Glutamatergic neuron (in vitro differentiated cells): ENCODE measurements around the gene ENPP7. TPM values are rescaled to one million over a fixed set of nuclear protein-coding genes. Genes with fewer than 3 reads are reported as not detected.

Experiments used
- DNase-seq: peaks from one replicate; pipeline ENCODE4 v3.0.0; 2022
- H3K27ac Mint-ChIP-seq: one replicate; pipeline ENCODE4 v1.8.0; 2020; ENCODE audit warnings: mild to moderate bottlenecking, mixed read lengths, inconsistent platforms; ENCODE audit not compliant: unreplicated experiment
- H3K27me3 Mint-ChIP-seq: one replicate; pipeline ENCODE4 v1.8.0; 2020; ENCODE audit warnings: mild to moderate bottlenecking, moderate library complexity, mixed read lengths, inconsistent platforms; ENCODE audit not compliant: unreplicated experiment
- H3K36me3 Mint-ChIP-seq: one replicate; pipeline ENCODE4 v1.8.0; 2020; ENCODE audit warnings: mild to moderate bottlenecking, mixed read lengths, inconsistent platforms; ENCODE audit not compliant: unreplicated experiment
- H3K4me1 Mint-ChIP-seq: one replicate; pipeline ENCODE4 v1.8.0; 2020; ENCODE audit warnings: mild to moderate bottlenecking, low read depth, mixed read lengths, inconsistent platforms; ENCODE audit not compliant: unreplicated experiment
- H3K4me3 Mint-ChIP-seq: one replicate; pipeline ENCODE4 v1.8.0; 2020; ENCODE audit warnings: mild to moderate bottlenecking, mixed read lengths, inconsistent platforms; ENCODE audit not compliant: unreplicated experiment
- H3K9me3 Mint-ChIP-seq: one replicate; pipeline ENCODE4 v1.8.0; 2020; ENCODE audit warnings: mild to moderate bottlenecking, moderate library complexity, mixed read lengths, inconsistent platforms; ENCODE audit not compliant: unreplicated experiment
- total RNA-seq: library from RNA; stranded (reverse); fragmentation: NEBNext Ultra II Directional; extraction: Animal tissue kit (Norgen Biotek cat#: 25700); gene quantifications from one replicate; pipeline ENCODE4 v1.2.1, GENCODE V29; 2021; ENCODE audit not compliant: unreplicated experiment
- TF ChIP-seq, protein P1 (sequence below): fragments of 200-600 bp; sonication (generic); IDR thresholded peaks from one replicate; pipeline ENCODE4 v1.5.0; 2021; ENCODE audit not compliant: partially characterized antibody, unreplicated experiment

Gene ENPP7
- total RNA-seq, 1 donor from 2014 or later = not detected

- TF ChIP-seq, protein P1, sequence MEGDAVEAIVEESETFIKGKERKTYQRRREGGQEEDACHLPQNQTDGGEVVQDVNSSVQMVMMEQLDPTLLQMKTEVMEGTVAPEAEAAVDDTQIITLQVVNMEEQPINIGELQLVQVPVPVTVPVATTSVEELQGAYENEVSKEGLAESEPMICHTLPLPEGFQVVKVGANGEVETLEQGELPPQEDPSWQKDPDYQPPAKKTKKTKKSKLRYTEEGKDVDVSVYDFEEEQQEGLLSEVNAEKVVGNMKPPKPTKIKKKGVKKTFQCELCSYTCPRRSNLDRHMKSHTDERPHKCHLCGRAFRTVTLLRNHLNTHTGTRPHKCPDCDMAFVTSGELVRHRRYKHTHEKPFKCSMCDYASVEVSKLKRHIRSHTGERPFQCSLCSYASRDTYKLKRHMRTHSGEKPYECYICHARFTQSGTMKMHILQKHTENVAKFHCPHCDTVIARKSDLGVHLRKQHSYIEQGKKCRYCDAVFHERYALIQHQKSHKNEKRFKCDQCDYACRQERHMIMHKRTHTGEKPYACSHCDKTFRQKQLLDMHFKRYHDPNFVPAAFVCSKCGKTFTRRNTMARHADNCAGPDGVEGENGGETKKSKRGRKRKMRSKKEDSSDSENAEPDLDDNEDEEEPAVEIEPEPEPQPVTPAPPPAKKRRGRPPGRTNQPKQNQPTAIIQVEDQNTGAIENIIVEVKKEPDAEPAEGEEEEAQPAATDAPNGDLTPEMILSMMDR = no peak
- Mint-ChIP-seq H3K9me3 (peaks cover 3% of the 10 kb centered on the region), H3K36me3 (no peaks in the 10 kb centered on the region), H3K4me3 (no peak overlapping the region), H3K27ac (no peak overlapping the region), H3K27me3 (peaks cover 10% of the 10 kb centered on the region), H3K4me1 (peaks cover 1% of the 10 kb centered on the region)
- no peak for DNase-seq
Measured at GRCh38 chr17:79737046-79737921, 6.5 kb downstream of the ENPP7 start.

DNA sequence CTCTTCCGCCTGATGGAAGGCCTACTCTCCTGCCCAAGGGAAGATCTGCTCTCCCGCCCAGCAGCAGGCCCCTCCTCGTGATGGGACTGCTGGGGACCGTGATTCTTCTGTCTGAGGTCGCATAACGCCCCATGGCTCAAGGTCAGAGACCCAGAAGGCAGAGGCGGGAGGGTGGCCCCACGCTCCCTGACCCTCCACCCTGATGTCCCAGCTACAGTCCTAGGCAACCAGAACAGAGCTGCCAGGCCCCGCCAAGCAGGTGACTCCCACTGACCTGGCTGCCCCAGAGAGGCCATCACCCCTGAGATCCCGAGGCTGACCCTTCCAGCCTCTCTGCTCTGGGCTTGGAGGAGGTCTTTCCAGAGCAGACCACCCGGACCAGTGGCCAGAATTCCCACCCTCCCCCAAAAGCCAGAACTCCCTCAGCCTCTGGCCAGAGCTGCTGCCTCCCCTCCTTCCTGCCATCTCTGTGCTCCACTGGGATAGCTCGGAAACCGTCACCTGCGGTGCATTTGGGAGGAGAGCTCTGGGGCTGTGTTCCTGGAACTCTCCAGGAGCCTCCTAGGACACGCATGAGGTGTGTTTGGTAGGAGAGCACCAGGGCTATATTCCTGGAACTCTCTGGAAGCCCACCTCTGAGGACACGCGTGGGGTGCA lies 7.3 kb downstream of the ENPP7 start:
- H3K27ac Mint-ChIP-seq = no peak overlapping the region
- TF ChIP-seq, protein P1 = no peak
- H3K27me3 Mint-ChIP-seq = peaks cover 10% of the 10 kb centered on the region
- peaks cover 3% of the 10 kb centered on the region for H3K9me3 Mint-ChIP-seq
- no peak for DNase-seq
- H3K4me3 Mint-ChIP-seq = no peak overlapping the region
- H3K36me3 Mint-ChIP-seq = no peaks in the 10 kb centered on the region
- H3K4me1 Mint-ChIP-seq = peaks cover 1% of the 10 kb centered on the region

- Mint-ChIP-seq H3K27ac (no peak overlapping the region), H3K4me1 (peaks cover 1% of the 10 kb centered on the region), H3K4me3 (no peak overlapping the region), H3K27me3 (peaks cover 7% of the 10 kb centered on the region), H3K9me3 (peaks cover 3% of the 10 kb centered on the region), H3K36me3 (no peaks in the 10 kb centered on the region)
- TF ChIP-seq, protein P1 = no peak
- no peak for DNase-seq
Measured at GRCh38 chr17:79738643-79739042, 7.9 kb downstream of the ENPP7 start.

DNA sequence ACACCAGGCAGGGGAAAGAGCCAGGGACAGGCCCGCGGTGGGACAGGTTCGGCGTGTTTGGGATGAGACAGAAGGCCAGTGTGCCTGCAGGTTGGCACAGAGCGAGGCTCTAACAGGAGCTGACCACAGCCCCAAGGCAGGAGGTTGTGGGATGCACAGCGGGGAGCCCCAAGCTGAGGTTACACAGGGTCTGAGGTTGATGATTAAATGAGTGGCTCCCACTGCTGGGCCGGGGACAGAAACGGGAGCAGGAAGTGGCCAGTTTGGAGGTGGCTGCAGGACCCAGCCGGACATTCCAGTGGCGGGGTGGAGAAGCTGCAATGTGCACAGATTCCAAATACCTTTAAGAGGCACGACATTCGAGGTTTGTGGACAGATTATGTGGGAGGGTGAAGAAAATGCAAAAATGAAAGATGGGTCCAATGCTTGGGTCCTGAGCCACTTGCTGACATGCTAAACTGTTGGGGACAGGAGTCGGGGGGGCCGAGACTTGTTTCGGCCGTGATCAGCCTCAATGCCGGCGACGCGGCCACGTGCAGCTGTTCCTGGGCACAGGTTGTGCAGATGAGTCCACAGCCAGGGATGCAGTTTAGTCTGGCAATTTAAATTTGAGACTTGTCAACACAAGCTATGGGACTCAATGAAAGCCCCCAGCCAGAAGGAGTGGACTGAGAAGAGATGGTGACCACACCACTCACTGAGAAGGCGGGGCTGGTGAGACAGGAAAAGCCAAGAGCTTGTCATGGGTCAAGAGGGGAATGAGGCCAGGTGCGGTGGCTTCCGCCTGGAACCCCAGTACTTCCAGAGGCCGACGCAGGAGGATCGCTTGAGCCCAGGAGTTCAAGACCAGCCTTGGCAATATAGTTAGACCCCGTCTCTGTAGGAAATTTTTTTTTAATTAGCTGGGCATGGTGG lies 8.7 kb downstream of the ENPP7 start:
- DNase-seq = no peak
- Mint-ChIP-seq H3K4me1 (peaks cover 1% of the 10 kb centered on the region), H3K36me3 (no peaks in the 10 kb centered on the region), H3K27ac (no peak overlapping the region), H3K27me3 (peaks cover 7% of the 10 kb centered on the region), H3K9me3 (peaks cover 3% of the 10 kb centered on the region), H3K4me3 (peak overlapping the region; percentile 9)
- TF ChIP-seq, protein P1 = no peak
